Neural crest cell (in vitro differentiated cells): ENCODE measurements around the gene MPP3. TPM values are rescaled to one million over a fixed set of nuclear protein-coding genes. Genes with fewer than 3 reads are reported as not detected.
"Not testable (repeated sequence)": the region's sequence is repeated elsewhere in the genome, so short reads cannot be mapped to it uniquely, and the experiment has no call there.

ENCODE experiments used
- DNase-seq: peaks from one replicate; pipeline ENCODE4 v3.0.0; 2021; ENCODE audit warnings: low read depth, mixed read lengths, low spot score
- H3K27ac Mint-ChIP-seq: one replicate; pipeline ENCODE4 v1.8.0; 2021; ENCODE audit warnings: mild to moderate bottlenecking, mixed read lengths; ENCODE audit not compliant: unreplicated experiment
- H3K27me3 Mint-ChIP-seq: 2 replicates; pipeline ENCODE4 v1.8.0; 2021; ENCODE audit warnings: low read depth, mild to moderate bottlenecking, mixed read lengths
- H3K36me3 Mint-ChIP-seq: 2 replicates; pipeline ENCODE4 v1.8.0; 2021; ENCODE audit warnings: low read depth, mild to moderate bottlenecking, mixed read lengths
- H3K4me1 Mint-ChIP-seq: 2 replicates; pipeline ENCODE4 v1.8.0; 2021; ENCODE audit warnings: mixed read lengths
- H3K4me3 Mint-ChIP-seq: one replicate; pipeline ENCODE4 v1.8.0; 2021; ENCODE audit warnings: mild to moderate bottlenecking, mixed read lengths
- H3K9me3 Mint-ChIP-seq: 2 replicates; pipeline ENCODE4 v1.8.0; 2021; ENCODE audit warnings: mixed read lengths
- CTCF ChIP-seq: fragments of 200-600 bp; sonication (generic); conservative IDR thresholded peaks from 2 replicates; pipeline ENCODE4 v1.5.0; 2021; ENCODE audit warnings: antibody characterized with exemption, mild to moderate bottlenecking
- total RNA-seq: library from RNA; stranded (reverse); gene quantifications from 2 replicates; pipeline ENCODE4 v1.2.1, GENCODE V29; 2021

Gene MPP3
- total RNA-seq, 1 donor from 2014 or later, result 14.4 TPM

GRCh38 chr17:43844241-43844640 lies 11.3 kb upstream of the MPP3 start:
- no peaks in the 10 kb centered on the region for H3K9me3 Mint-ChIP-seq
- no peaks in the 10 kb centered on the region for H3K36me3 Mint-ChIP-seq
- no peak overlapping the region for H3K27ac Mint-ChIP-seq
- TF ChIP-seq CTCF, result no peak
- DNase-seq, result no peak
- no peak overlapping the region for H3K4me3 Mint-ChIP-seq
- peaks cover 15% of the 10 kb centered on the region for H3K4me1 Mint-ChIP-seq
- peaks cover 21% of the 10 kb centered on the region for H3K27me3 Mint-ChIP-seq

- peak overlapping the region; percentile 81 for H3K27ac Mint-ChIP-seq
- no peak overlapping the region for H3K4me3 Mint-ChIP-seq
Measured at GRCh38 chr17:43842975-43843325, 10.0 kb upstream of the MPP3 start.

GRCh38 chr17:43842091-43842974 lies 9.4 kb upstream of the MPP3 start:
- not testable (repeated sequence) for H3K36me3 Mint-ChIP-seq, DNase-seq, H3K4me3 Mint-ChIP-seq, H3K9me3 Mint-ChIP-seq
- peaks cover 15% of the 10 kb centered on the region for H3K4me1 Mint-ChIP-seq
- peaks cover 22% of the 10 kb centered on the region for H3K27me3 Mint-ChIP-seq
- H3K27ac Mint-ChIP-seq, result peak overlapping the region; percentile 81

More at GRCh38 chr17:43842975-43843325, 10.0 kb upstream of the MPP3 start:
- Mint-ChIP-seq H3K4me1 (peaks cover 15% of the 10 kb centered on the region), H3K36me3 (no peaks in the 10 kb centered on the region), H3K9me3 (no peaks in the 10 kb centered on the region), H3K27me3 (peaks cover 22% of the 10 kb centered on the region)
- no peak for TF ChIP-seq CTCF
- no peak for DNase-seq

GRCh38 chr17:43841282-43841681 lies 8.3 kb upstream of the MPP3 start:
- H3K27me3 Mint-ChIP-seq, result peaks cover 22% of the 10 kb centered on the region
- H3K27ac Mint-ChIP-seq, result no peak overlapping the region
- TF ChIP-seq CTCF, result no peak
- no peaks in the 10 kb centered on the region for H3K36me3 Mint-ChIP-seq
- DNase-seq, result no peak
- H3K4me1 Mint-ChIP-seq, result peaks cover 9% of the 10 kb centered on the region
- H3K9me3 Mint-ChIP-seq, result no peaks in the 10 kb centered on the region
- no peak overlapping the region for H3K4me3 Mint-ChIP-seq

- peaks cover 22% of the 10 kb centered on the region for H3K27me3 Mint-ChIP-seq
- DNase-seq, result no peak
- no peak overlapping the region for H3K4me3 Mint-ChIP-seq
- no peak overlapping the region for H3K27ac Mint-ChIP-seq
- H3K9me3 Mint-ChIP-seq, result no peaks in the 10 kb centered on the region
- TF ChIP-seq CTCF, result peak; percentile 43
- peaks cover 5% of the 10 kb centered on the region for H3K4me1 Mint-ChIP-seq
- H3K36me3 Mint-ChIP-seq, result no peaks in the 10 kb centered on the region
Measured at GRCh38 chr17:43840814-43841213, 7.9 kb upstream of the MPP3 start.

GRCh38 chr17:43839670-43840108 lies 6.7 kb upstream of the MPP3 start:
- no peak overlapping the region for H3K27ac Mint-ChIP-seq

More at GRCh38 chr17:43839670-43840108, 6.7 kb upstream of the MPP3 start:
- Mint-ChIP-seq H3K27me3 (peaks cover 22% of the 10 kb centered on the region), H3K9me3 (no peaks in the 10 kb centered on the region), H3K4me3 (no peak overlapping the region), H3K36me3 (no peaks in the 10 kb centered on the region), H3K4me1 (peaks cover 5% of the 10 kb centered on the region)
- no peak for DNase-seq
- TF ChIP-seq CTCF, result no peak
